Activated CD4-positive, alpha-beta T cell treated with anti-CD3 and anti-CD28 coated beads, Interleukin-2, amount 10 ng/mL, durations not matched to agents 7 days and 5 days (primary cell): Measurements from ENCODE around the gene LACC1. TPM values are rescaled to one million over a fixed set of nuclear protein-coding genes. Genes with fewer than 3 reads are reported as not detected.

Source experiments
- CTCF ChIA-PET: fragments of 350-600 bp; sonication (Branson Sonifier 250); formaldehyde crosslinking; loops from one replicate; lab custom pipeline; 2021; ENCODE audit warnings: antibody characterized with exemption; lab: Charles Lee
- POLR2A ChIA-PET: fragments of 350-600 bp; sonication (Branson Sonifier 250); formaldehyde crosslinking; loops from one replicate; lab custom pipeline; 2021; ENCODE audit warnings: antibody characterized with exemption; lab: Charles Lee
- DNase-seq: peaks from one replicate; pipeline ENCODE4 v3.0.0-alpha.2; 2020
- H3K27ac Mint-ChIP-seq: one replicate; pipeline ENCODE4 v1.8.0; 2021; ENCODE audit warnings: mild to moderate bottlenecking, moderate library complexity, mixed read lengths
- H3K27me3 Mint-ChIP-seq: one replicate; pipeline ENCODE4 v1.8.0; 2021; ENCODE audit warnings: mixed read lengths
- H3K36me3 Mint-ChIP-seq: one replicate; pipeline ENCODE4 v1.8.0; 2021; ENCODE audit warnings: low read depth, mixed read lengths
- H3K4me1 Mint-ChIP-seq: one replicate; pipeline ENCODE4 v1.8.0; 2021; ENCODE audit warnings: mixed read lengths
- H3K4me3 Mint-ChIP-seq: one replicate; pipeline ENCODE4 v1.8.0; 2021; ENCODE audit warnings: mild to moderate bottlenecking, moderate library complexity, mixed read lengths
- H3K9me3 Mint-ChIP-seq: one replicate; pipeline ENCODE4 v1.8.0; 2021; ENCODE audit warnings: mixed read lengths
- total RNA-seq, 2 experiments: library from RNA; stranded (reverse); gene quantifications; one replicate each; pipeline ENCODE4 v1.2.3, GENCODE V29; 2021

LACC1 gene
- total RNA-seq, 2 experiments from 2014 or later: 1.7 to 2.2 TPM

DNA sequence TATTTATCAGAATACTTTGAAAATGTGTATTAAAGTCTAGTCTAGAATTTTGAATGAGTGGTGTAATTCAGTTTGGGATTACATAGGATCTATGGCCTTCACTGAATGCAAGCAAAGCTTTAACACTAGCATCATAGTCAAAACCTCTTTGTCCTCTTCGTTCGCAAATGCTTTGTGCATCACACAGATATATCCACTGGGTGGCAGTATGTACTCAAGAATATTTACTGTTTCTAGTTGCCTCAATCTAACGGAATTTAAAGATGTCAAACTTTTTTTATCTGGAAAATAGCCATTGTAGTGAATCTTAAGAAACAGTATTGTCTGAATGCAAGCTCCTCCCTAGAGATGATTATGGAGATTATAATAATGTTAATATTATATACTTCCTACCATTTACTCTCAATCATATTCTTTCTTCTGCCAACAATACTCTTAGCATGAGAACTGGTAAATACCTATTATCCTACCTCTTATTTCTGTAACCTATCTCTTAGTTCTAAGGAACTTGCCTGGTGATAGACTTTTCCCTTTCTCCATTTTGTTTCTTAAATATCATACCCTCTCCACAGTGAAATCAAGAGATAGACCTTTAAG is 25.8 kb downstream of the LACC1 start:
- peak; percentile 55 for DNase-seq
- H3K9me3 Mint-ChIP-seq: no peaks in the 10 kb centered on the region
- H3K4me3 Mint-ChIP-seq: no peak overlapping the region
- H3K4me1 Mint-ChIP-seq: no peaks in the 10 kb centered on the region
- ChIA-PET POLR2A (no interaction called here), CTCF (interaction anchor here (0.7 to 1.5 kb wide), 4 partner anchors 10 to 533 kb away, joined by 3 to 4 read pairs (median 4); no protein-coding TSS in a partner anchor)
- peaks cover 21% of the 10 kb centered on the region for H3K27me3 Mint-ChIP-seq
- no peak overlapping the region for H3K27ac Mint-ChIP-seq
- no peaks in the 10 kb centered on the region for H3K36me3 Mint-ChIP-seq

DNA sequence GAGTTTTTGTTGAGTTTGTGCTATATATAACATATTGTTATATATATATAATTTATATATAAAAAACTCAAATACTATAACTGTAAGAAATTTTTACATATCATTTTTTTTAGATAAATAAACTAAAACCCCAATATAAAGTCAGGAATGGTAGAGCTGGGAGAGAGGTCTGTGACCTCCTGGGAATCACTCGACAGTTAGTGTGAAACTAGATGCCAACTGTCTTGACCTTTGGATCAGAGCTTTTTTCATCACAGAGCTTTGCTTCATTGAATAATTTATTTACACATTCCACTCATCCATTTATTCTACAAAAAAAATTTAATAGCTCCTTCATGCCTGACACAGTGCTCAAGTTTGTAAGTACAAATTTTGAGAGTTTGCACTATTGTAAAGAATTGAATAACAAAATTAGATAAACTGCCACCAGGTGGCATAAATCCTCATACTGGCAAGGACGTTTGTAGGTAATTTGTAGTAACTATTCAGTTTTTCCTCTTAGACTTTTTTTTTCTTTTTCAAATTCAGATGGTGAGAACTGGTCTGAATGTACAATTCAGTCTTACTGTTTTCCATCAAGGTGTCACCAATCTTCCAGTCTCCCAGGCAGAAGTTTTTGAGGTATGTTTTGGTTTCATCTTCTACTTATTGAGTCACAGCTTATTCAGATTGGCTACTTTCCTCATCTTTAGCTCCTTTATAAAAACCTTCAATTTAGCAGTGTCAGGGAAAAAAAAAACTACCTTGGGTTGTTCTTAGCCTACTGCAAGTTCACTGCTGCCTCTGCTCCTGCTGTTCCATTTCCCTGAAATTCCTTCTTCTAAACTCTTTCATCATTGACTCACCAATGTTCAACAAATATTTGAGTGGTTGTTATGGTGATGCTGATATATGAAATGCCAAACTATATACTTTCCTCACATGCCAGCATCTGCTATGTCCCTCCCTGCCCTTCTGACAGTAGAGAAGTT is 28.7 kb downstream of the LACC1 start:
- H3K27me3 Mint-ChIP-seq: peaks cover 23% of the 10 kb centered on the region
- peak; percentile 26 for DNase-seq
- no peak overlapping the region for H3K27ac Mint-ChIP-seq
- H3K4me3 Mint-ChIP-seq: no peak overlapping the region
- no peaks in the 10 kb centered on the region for H3K9me3 Mint-ChIP-seq
- no peaks in the 10 kb centered on the region for H3K36me3 Mint-ChIP-seq
- H3K4me1 Mint-ChIP-seq: no peaks in the 10 kb centered on the region
- ChIA-PET CTCF (interaction anchor here (0.9 to 1.1 kb wide), 4 partner anchors 8 to 963 kb away, joined by 3 read pairs; no protein-coding TSS in a partner anchor), POLR2A (interaction anchor here (0.7 kb wide), 1 partner anchor 1309 kb away, joined by 4 read pairs; no protein-coding TSS in a partner anchor)

DNA sequence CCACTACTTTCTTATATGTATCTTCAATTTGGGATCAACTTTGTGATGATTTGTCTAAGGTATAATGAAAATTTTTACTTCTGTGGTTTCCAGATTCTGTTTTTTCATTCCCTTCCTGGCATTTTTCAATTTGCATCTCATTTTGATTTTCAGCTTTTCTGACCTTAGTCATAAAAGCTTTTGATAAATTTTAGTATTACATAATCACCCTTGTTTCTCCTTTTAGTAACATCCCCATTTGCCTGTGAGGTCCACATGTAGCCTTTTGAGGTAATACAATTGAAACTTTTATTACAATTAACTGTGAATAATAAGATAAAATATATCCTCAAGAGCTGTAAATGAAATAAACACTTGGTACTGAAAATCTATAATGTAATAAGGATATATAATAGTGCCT is 31.2 kb downstream of the LACC1 start:
- DNase-seq: no peak
- H3K27ac Mint-ChIP-seq: no peak overlapping the region
- no peaks in the 10 kb centered on the region for H3K4me1 Mint-ChIP-seq
- ChIA-PET POLR2A (no interaction called here), CTCF (no interaction called here)
- no peak overlapping the region for H3K4me3 Mint-ChIP-seq
- H3K9me3 Mint-ChIP-seq: no peaks in the 10 kb centered on the region
- H3K36me3 Mint-ChIP-seq: no peaks in the 10 kb centered on the region
- H3K27me3 Mint-ChIP-seq: peaks cover 17% of the 10 kb centered on the region

DNA sequence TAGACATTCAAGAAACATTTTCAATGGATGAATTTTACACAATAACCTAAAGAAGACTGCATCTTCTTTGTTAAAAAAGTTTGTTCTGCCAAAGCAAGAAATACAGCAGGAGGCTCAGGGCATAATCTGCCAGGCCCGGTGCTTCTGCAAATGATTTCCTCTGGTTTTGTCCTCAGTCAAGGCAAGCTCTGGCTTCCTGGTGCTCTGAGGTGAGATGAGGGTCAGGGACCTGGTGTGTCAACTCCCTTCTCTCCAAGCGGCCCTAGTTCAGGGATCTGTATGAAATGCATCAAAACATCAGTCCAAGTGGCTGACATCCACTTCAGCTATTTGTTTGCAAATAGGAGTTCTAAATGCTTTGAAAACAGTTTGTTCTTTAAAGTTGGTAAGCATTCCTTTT is 31.6 kb downstream of the LACC1 start:
- H3K4me1 Mint-ChIP-seq: no peaks in the 10 kb centered on the region
- no peak for DNase-seq
- H3K27ac Mint-ChIP-seq: no peak overlapping the region
- H3K36me3 Mint-ChIP-seq: no peaks in the 10 kb centered on the region
- H3K4me3 Mint-ChIP-seq: no peak overlapping the region
- POLR2A ChIA-PET: no interaction called here
- CTCF ChIA-PET: no interaction called here
- no peaks in the 10 kb centered on the region for H3K9me3 Mint-ChIP-seq
- peaks cover 15% of the 10 kb centered on the region for H3K27me3 Mint-ChIP-seq

DNA sequence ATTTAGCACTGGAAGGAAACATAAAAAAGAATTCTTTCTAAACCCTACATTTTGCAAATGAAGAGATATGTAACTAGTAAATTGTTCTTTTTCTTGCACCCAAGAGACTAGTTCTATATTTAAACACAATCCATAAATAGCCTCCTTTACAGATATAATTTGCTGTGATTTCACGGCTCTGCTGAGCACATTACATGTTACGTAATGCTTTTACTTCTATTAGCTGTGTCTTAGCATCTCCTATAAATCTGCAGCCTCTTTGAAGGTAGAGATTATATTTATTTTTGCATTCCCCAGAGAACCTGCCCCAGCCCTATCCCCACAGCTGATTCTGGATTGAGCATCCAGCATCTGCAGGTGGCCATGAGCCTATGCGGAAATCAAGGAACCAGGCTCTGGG is 32.2 kb downstream of the LACC1 start:
- POLR2A ChIA-PET: no interaction called here
- no peak overlapping the region for H3K27ac Mint-ChIP-seq
- no peaks in the 10 kb centered on the region for H3K4me1 Mint-ChIP-seq
- H3K9me3 Mint-ChIP-seq: no peaks in the 10 kb centered on the region
- no peaks in the 10 kb centered on the region for H3K36me3 Mint-ChIP-seq
- H3K4me3 Mint-ChIP-seq: no peak overlapping the region
- CTCF ChIA-PET: no interaction called here
- DNase-seq: no peak
- peaks cover 13% of the 10 kb centered on the region for H3K27me3 Mint-ChIP-seq

DNA sequence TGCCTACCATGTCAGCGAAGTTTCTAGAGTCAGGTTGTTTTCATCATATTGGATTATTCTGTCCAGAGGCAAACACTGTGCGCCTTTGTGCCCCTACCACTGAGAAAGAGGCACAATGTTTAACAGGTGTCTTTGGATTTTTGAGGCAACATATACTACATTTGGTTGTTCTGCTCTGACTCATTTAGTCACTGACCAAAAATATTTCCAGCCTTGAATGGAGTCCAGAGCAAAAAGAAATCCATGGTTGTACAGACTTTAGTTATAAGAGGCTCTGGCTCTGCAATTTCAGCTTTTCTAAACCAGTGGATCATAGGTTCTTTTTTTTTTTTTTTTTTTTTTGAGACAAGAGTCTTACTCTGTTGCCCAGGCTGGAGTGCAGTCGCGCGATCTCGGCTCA is 35.7 kb downstream of the LACC1 start:
- DNase-seq: no peak
- Mint-ChIP-seq H3K4me3 (no peak overlapping the region), H3K4me1 (no peaks in the 10 kb centered on the region), H3K27me3 (peaks cover 13% of the 10 kb centered on the region), H3K36me3 (no peaks in the 10 kb centered on the region), H3K9me3 (no peaks in the 10 kb centered on the region), H3K27ac (no peak overlapping the region)
- ChIA-PET POLR2A (no interaction called here), CTCF (interaction anchor here (0.7 to 1.2 kb wide), 2 partner anchors 14 to 566 kb away, joined by 3 read pairs; no protein-coding TSS in a partner anchor)

DNA sequence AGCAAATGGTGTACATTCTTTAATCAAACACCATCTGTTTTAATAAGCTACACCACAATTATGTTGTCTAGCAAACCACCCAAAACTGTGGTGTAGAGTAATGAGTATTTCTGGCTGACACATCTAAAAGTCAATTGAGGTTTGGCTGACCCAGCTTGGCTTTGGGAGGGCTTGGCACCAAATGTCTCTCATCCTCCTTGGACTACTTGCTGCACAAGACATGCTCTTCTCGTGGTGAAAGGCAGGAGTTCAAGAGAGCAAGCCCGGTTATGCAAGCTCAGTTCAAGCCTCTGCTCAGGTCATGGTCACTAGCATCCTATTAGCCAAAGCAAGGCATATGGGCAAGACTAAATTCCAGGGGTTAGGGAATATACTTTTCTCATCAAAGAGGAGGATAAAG is 37.1 kb downstream of the LACC1 start:
- H3K9me3 Mint-ChIP-seq: no peaks in the 10 kb centered on the region
- H3K4me3 Mint-ChIP-seq: no peak overlapping the region
- no peaks in the 10 kb centered on the region for H3K36me3 Mint-ChIP-seq
- H3K4me1 Mint-ChIP-seq: no peaks in the 10 kb centered on the region
- no peak for DNase-seq
- ChIA-PET CTCF (no interaction called here), POLR2A (no interaction called here)
- H3K27me3 Mint-ChIP-seq: peaks cover 23% of the 10 kb centered on the region
- H3K27ac Mint-ChIP-seq: no peak overlapping the region

DNA sequence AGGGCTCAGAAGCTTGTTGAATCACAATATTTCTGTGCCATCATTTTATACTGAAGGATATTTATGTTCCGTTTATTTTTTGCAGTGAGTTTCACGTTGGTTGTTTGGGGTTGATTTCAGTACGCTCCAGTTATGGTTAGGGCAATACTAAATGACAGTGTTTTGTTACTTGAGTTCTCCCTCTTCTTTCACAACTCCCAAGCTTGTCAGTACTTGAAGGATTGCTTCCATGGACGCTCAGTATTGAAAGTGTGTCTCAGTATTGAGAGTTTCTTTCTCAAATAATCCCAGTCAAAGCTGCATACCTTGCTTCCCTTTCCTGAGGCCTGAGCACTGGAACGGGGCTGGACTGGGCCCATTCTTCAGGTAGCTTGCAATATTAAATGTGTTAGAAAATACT is 38.9 kb downstream of the LACC1 start:
- Mint-ChIP-seq H3K4me3 (no peak overlapping the region), H3K36me3 (no peaks in the 10 kb centered on the region), H3K4me1 (no peaks in the 10 kb centered on the region)

DNA sequence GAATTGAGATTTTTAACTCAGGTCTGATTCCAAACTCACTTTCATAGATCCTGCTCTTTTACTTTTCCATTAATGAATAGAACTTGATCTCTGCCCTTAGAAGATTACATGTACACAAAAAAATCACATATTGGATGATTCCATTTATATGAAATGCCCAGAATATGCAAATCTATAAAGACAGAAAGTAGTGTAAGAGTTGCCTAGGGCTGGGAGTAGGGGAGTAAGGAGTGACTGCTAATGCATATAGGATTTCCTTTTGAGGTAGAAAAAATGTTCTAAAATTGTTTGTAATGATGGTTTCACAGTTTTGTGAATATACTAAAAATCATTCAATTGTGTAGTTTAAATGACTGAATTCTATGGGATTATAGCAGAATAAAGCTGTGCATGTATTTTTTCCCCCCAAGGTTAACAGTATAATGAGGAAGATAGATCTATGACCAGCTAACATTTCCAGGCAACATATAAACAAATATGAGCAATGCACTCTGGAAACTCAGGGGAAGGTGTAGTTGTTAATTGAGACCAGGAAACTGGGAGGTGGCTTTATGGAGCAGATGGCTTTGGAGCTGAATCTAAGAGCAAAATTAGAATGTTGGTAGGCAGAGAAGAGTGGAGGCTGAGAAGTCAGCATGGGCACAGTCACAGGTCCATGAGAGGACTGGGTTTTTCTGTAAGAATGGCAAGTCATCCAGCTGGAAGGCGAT is 41.4 kb downstream of the LACC1 start:
- Mint-ChIP-seq H3K4me1 (no peaks in the 10 kb centered on the region), H3K27ac (no peak overlapping the region), H3K4me3 (no peak overlapping the region), H3K36me3 (no peaks in the 10 kb centered on the region), H3K27me3 (peaks cover 19% of the 10 kb centered on the region), H3K9me3 (no peaks in the 10 kb centered on the region)
- no peak for DNase-seq
- POLR2A ChIA-PET: no interaction called here
- CTCF ChIA-PET: no interaction called here

More for the DNA sequence above, 38.9 kb downstream of the LACC1 start:
- no peak overlapping the region for H3K27ac Mint-ChIP-seq
- H3K9me3 Mint-ChIP-seq: no peaks in the 10 kb centered on the region
- ChIA-PET CTCF (interaction anchor here (0.6 kb wide), 1 partner anchor 829 kb away, joined by 3 read pairs; no protein-coding TSS in a partner anchor), POLR2A (no interaction called here)
- peaks cover 19% of the 10 kb centered on the region for H3K27me3 Mint-ChIP-seq
- DNase-seq: no peak

DNA sequence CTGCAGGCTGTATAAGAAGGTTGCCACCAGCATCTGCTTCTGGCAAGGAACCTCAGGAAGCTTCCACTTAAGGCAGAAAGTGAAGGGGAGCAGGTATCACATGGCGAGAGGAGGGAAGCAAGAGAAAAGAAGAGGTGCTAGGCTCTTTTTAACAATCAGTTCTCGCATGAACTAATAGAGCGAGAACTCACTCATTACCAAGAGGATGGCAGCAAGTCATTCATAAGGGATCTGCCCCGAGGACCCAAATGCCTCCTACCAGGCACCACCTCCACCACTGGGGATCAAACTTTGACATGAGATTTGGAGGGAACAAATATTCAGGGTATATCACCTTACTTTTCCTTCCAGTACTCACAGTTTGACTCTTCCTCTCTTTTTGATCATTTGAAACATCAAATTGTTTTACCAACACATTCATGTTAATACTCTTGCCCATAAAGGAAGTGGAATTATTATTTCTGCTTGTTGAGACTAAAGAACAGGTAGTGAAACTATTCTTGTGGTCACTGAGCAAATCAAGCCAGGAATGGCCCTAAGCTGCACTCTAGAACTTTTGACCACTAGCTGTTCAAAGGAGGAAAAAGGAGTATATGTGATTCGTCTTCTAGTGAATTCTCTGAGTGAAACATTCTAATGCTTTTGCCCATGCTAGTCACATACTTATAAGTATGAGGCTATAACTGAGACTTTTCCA is 45.0 kb downstream of the LACC1 start:
- POLR2A ChIA-PET: no interaction called here
- CTCF ChIA-PET: no interaction called here
- H3K27me3 Mint-ChIP-seq: peaks cover 12% of the 10 kb centered on the region
- H3K27ac Mint-ChIP-seq: no peak overlapping the region
- H3K36me3 Mint-ChIP-seq: no peaks in the 10 kb centered on the region
- H3K4me3 Mint-ChIP-seq: no peak overlapping the region
- H3K9me3 Mint-ChIP-seq: no peaks in the 10 kb centered on the region
- H3K4me1 Mint-ChIP-seq: no peaks in the 10 kb centered on the region
- no peak for DNase-seq

DNA sequence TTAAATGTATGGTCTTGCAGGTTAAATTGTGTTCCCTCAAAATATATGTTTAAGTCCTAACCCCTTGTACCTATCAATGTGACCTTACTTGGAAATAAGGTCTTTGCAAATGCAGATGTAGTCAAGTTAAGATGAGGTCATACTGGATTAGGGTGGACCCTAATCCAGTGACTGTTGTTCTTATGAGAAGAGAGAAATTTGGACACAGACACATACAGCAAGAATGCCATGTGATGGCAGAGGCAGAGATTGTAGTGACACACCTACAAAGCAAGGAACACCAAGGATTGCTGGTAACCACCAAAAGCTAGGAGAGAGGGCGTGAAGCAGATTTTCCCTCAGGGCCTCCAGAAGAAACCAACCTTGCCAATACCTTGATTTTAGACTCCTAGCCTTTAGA is 50.2 kb downstream of the LACC1 start:
- ChIA-PET CTCF (interaction anchor here (0.6 kb wide), 1 partner anchor 15 kb away, joined by 3 read pairs; no protein-coding TSS in a partner anchor), POLR2A (no interaction called here)
- Mint-ChIP-seq H3K4me3 (no peak overlapping the region), H3K4me1 (no peaks in the 10 kb centered on the region), H3K9me3 (no peaks in the 10 kb centered on the region), H3K27me3 (peaks cover 15% of the 10 kb centered on the region), H3K27ac (no peak overlapping the region), H3K36me3 (no peaks in the 10 kb centered on the region)
- no peak for DNase-seq

DNA sequence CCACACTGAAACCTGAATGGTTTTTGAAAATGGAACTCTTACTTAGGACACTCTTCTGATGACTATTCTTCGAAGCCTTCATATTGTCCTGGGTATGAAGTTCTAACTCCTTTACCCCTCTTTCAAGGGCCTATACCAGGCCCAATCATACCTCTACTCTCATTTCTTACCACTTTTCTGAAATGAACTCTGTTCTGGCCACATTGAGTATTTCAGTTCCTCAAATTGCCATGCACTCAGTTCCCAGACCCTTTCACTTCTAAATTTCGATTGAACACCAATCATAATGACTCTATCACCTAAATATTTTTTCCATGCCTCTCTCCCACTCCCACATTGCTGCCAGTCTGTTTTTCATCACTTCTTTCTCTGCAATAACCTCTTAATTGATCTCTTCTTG is 53.7 kb downstream of the LACC1 start:
- DNase-seq: no peak
- Mint-ChIP-seq H3K4me1 (no peaks in the 10 kb centered on the region), H3K36me3 (no peaks in the 10 kb centered on the region), H3K27me3 (peaks cover 15% of the 10 kb centered on the region), H3K27ac (no peak overlapping the region), H3K9me3 (no peaks in the 10 kb centered on the region), H3K4me3 (no peak overlapping the region)
- ChIA-PET CTCF (no interaction called here), POLR2A (no interaction called here)
